B cell (primary cell): ENCODE measurements around the gene CDC73. TPM values are rescaled to one million over a fixed set of nuclear protein-coding genes. Genes with fewer than 3 reads are reported as not detected.

Experiments used
- ATAC-seq: fragments of 200-7000 bp; cut with Tn5 transposase; one replicate; pipeline ENCODE4 v1.10.0; 2021; ENCODE audit warnings: low read depth, mild to moderate bottlenecking, moderate number of reproducible peaks, moderate library complexity
- CTCF ChIA-PET: fragments of 350-600 bp; sonication (Branson Sonifier 250); formaldehyde crosslinking; loops from one replicate; lab custom pipeline; 2021; ENCODE audit warnings: antibody characterized with exemption, inconsistent platforms; lab: Charles Lee
- POLR2A ChIA-PET: fragments of 350-600 bp; sonication (Branson Sonifier 250); formaldehyde crosslinking; loops from one replicate; lab custom pipeline; 2021; ENCODE audit warnings: antibody characterized with exemption; lab: Charles Lee
- DNase-seq: peaks from one replicate; pipeline ENCODE4 v3.0.0; 2013
- H2AFZ ChIP-seq: 2 replicates; pipeline ENCODE4 v1.6.1; 2012; ENCODE audit warnings: mild to moderate bottlenecking, low read depth, low read length; ENCODE audit not compliant: insufficient read depth, poor library complexity, severe bottlenecking
- H3K27ac ChIP-seq, 2 donors: 1 replicate in 1 of 2; 2 replicates in 1 of 2; pipeline ENCODE4 v1.5.1; 2012 to 2013; ENCODE audit warnings: low read length in 2 of 2, mild to moderate bottlenecking in 2 of 2, moderate library complexity in 1 of 2
- H3K27me3 ChIP-seq, 4 experiments: fragments of 200-600 bp in 1 of 4; sonication (generic) in 1 of 4; replicated peaks in 1 of 4; 1 replicate in 2 of 4; 2 replicates in 2 of 4; pipeline versions ENCODE4 v1.6.1 to v1.7.0; 2013 to 2016; ENCODE audit warnings: low read length in 3 of 4, mild to moderate bottlenecking in 2 of 4, mixed read lengths in 1 of 4, moderate library complexity in 1 of 4; ENCODE audit not compliant: insufficient read depth in 4 of 4, control insufficient read depth in 3 of 4; ENCODE audit errors: control extremely low read depth in 1 of 4
- H3K36me3 ChIP-seq, 2 experiments: replicated peaks in 1 of 2; 1 replicate in 1 of 2; 2 replicates in 1 of 2; pipeline versions ENCODE4 v1.6.1 to v1.7.1; 2013; ENCODE audit warnings: low read length in 1 of 2; ENCODE audit not compliant: insufficient read depth in 2 of 2, control insufficient read depth in 1 of 2; ENCODE audit errors: control extremely low read depth in 1 of 2, extremely low read depth in 1 of 2
- H3K4me1 ChIP-seq, 2 donors: fragments of 200-600 bp in 1 of 2; sonication (generic) in 1 of 2; 1 replicate in 1 of 2; 2 replicates in 1 of 2; pipeline versions ENCODE4 v1.5.1 to v1.6.1; 2013 to 2017; ENCODE audit warnings: low read length in 2 of 2; ENCODE audit not compliant: control insufficient read depth in 2 of 2, insufficient read depth in 2 of 2
- H3K4me2 ChIP-seq: replicated peaks from 2 replicates; pipeline ENCODE3; 2012; ENCODE audit warnings: mild to moderate bottlenecking, low read depth, low read length; ENCODE audit not compliant: poor library complexity, severe bottlenecking
- H3K4me3 ChIP-seq, 5 experiments: fragments of 200-600 bp in 1 of 5; sonication (generic) in 1 of 5; 1 replicate in 3 of 5; 2 replicates in 2 of 5; pipeline versions ENCODE4 v1.5.1 to v1.7.0; 2011 to 2016; ENCODE audit warnings: low read length in 4 of 5, mild to moderate bottlenecking in 4 of 5, low read depth in 2 of 5, control low read depth in 1 of 5, moderate library complexity in 1 of 5; ENCODE audit not compliant: insufficient read depth in 1 of 5; ENCODE audit errors: control extremely low read depth in 1 of 5, extremely low read depth in 1 of 5
- H3K79me2 ChIP-seq: fragments of 200-600 bp; sonication (generic); one replicate; pipeline ENCODE4 v1.6.0; 2016; ENCODE audit warnings: low read length; ENCODE audit not compliant: control insufficient read depth, insufficient read depth
- H3K9ac ChIP-seq: fragments of 200-600 bp; sonication (generic); 2 replicates; pipeline ENCODE4 v1.6.1; 2017; ENCODE audit warnings: mild to moderate bottlenecking, low read length, moderate library complexity
- H3K9me3 ChIP-seq, 3 donors: one replicate each; pipeline versions ENCODE4 v1.6.1 to v1.7.1; 2013; ENCODE audit warnings: low read length in 2 of 3; ENCODE audit not compliant: control insufficient read depth in 2 of 3, insufficient read depth in 1 of 3; ENCODE audit errors: control extremely low read depth in 1 of 3
- H4K20me1 ChIP-seq: 2 replicates; pipeline ENCODE4 v1.6.0; 2012; ENCODE audit warnings: mild to moderate bottlenecking, low read length; ENCODE audit not compliant: insufficient read depth, control insufficient read depth, poor library complexity, severe bottlenecking
- H3K27ac Mint-ChIP-seq: one replicate; pipeline ENCODE4 v1.8.0; 2021; ENCODE audit warnings: mixed read lengths
- H3K27me3 Mint-ChIP-seq: one replicate; pipeline ENCODE4 v1.8.0; 2021; ENCODE audit warnings: mixed read lengths
- H3K4me1 Mint-ChIP-seq: one replicate; pipeline ENCODE4 v1.8.0; 2021; ENCODE audit warnings: mixed read lengths
- H3K4me3 Mint-ChIP-seq: one replicate; pipeline ENCODE4 v1.8.0; 2021; ENCODE audit warnings: mixed read lengths
- H3K9me3 Mint-ChIP-seq: one replicate; pipeline ENCODE4 v1.8.0; 2022; ENCODE audit warnings: mixed read lengths; ENCODE audit not compliant: insufficient read depth
- CTCF ChIP-seq: fragments of 200-600 bp; IDR thresholded peaks from one replicate; pipeline ENCODE4 v1.8.0; 2022; ENCODE audit warnings: antibody characterized with exemption, mild to moderate bottlenecking
- EZH2 ChIP-seq: IDR thresholded peaks from 2 replicates; pipeline ENCODE4 v1.6.1; 2012; ENCODE audit warnings: borderline replicate concordance, low read depth, mild to moderate bottlenecking, moderate library complexity, low read length; ENCODE audit not compliant: insufficient read depth, poor library complexity, severe bottlenecking
- WGBS: methylation state at CpG from one replicate; pipeline ENCODE4 v1.1.5; 2013; ENCODE audit warnings: missing lambda C conversion rate; ENCODE audit not compliant: insufficient coverage; 5-methylcytosine and 5-hydroxymethylcytosine counted together
- intact Hi-C: fragments of 100-400 bp; cut with micrococcal nuclease; formaldehyde crosslinking; loops from one replicate; pipeline ENCODE4 v1.10.0; 2022
- polyA plus RNA-seq: library from polyadenylated mRNA; depleted of rRNA; stranded (reverse); fragments of >200 nt; gene quantifications from 2 replicates; pipeline ENCODE4 v1.2.3, GENCODE V29; 2012
- total RNA-seq, 2 donors: library from RNA; stranded (reverse); fragments of 120-200 nt in 1 of 2; gene quantifications; 1 replicate in 1 of 2; 2 replicates in 1 of 2; pipeline versions ENCODE4 v1.2.3 to v1.2.4, GENCODE V29; 2013 to 2022

The CDC73 gene
- total and polyA plus RNA-seq, 2 donors (not counting 1 experiment from before 2014, with no cell fraction given), result 6.1 to 71.7 TPM

- CTCF ChIA-PET, result no interaction called here
These were observed 97.6 kb downstream of the CDC73 start for GRCh38 chr1:193219391-193219790.

DNA sequence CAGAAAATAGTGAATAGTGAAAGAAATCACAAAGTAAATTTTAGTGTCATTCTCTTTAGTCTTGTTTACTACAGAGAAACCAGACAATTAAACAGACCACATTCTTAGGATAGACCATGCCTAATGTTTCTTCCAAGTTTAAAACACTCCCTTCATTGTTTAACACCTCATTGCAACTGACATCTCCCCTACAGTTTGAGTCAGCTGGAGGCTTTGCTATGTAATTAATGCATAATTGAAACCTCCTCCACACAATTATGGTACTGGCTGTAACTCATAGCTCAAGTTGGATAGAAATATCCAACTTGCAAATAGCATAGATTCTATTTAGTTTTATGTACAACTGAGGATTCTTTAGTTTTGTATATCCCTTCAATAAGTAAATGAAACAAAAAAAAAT lies 99.8 kb downstream of the CDC73 start:
- TF ChIP-seq CTCF (no peak), EZH2 (no peak)
- peaks cover 9% of the 10 kb centered on the region for H3K79me2 ChIP-seq
- H3K27ac Mint-ChIP-seq, result no peak overlapping the region
- H3K4me1 ChIP-seq, result no peaks in the 10 kb centered on the region
- peaks cover 0 to 26% of the 10 kb centered on the region in 2 experiments for H3K36me3 ChIP-seq
- no peaks in the 10 kb centered on the region for H4K20me1 ChIP-seq
- ChIA-PET CTCF (no interaction called here), POLR2A (no interaction called here)
- no peak overlapping the region for H2AFZ ChIP-seq
- ATAC-seq (no peak), DNase-seq (no peak)
- H3K9ac ChIP-seq, result no peak overlapping the region
- peaks cover 0 to 4% (median 0%) of the 10 kb centered on the region in 3 donors for H3K9me3 ChIP-seq
- H3K4me3 Mint-ChIP-seq, result no peak overlapping the region
- no peaks in the 10 kb centered on the region for H3K27me3 Mint-ChIP-seq
- H3K4me2 ChIP-seq, result no peak overlapping the region
- no peaks in the 10 kb centered on the region for H3K9me3 Mint-ChIP-seq
- no peak overlapping the region for H3K27ac ChIP-seq
- H3K4me3 ChIP-seq, result no peak overlapping the region
- intact Hi-C loops, result no loop called here
- no peaks in the 10 kb centered on the region for H3K27me3 ChIP-seq
- no peaks in the 10 kb centered on the region for H3K4me1 Mint-ChIP-seq

More at GRCh38 chr1:193219391-193219790, 97.6 kb downstream of the CDC73 start:
- no peaks in the 10 kb centered on the region for H3K9me3 Mint-ChIP-seq
- H3K4me3 Mint-ChIP-seq, result no peak overlapping the region
- no peak for TF ChIP-seq EZH2
- no peak for TF ChIP-seq CTCF
- H3K79me2 ChIP-seq, result peaks cover 3% of the 10 kb centered on the region
- no peaks in the 10 kb centered on the region for H3K27me3 ChIP-seq
- no peaks in the 10 kb centered on the region for H3K27me3 Mint-ChIP-seq
- no peaks in the 10 kb centered on the region for H3K4me1 Mint-ChIP-seq
- intact Hi-C loops, result no loop called here
- peaks cover 0 to 4% (median 0%) of the 10 kb centered on the region in 3 donors for H3K9me3 ChIP-seq
- no peak overlapping the region for H3K4me2 ChIP-seq
- WGBS, result no CpG with 5 or more reads among the region's 4 CpGs
- no peak overlapping the region for H3K27ac ChIP-seq
- peaks cover 4 to 27% of the 10 kb centered on the region in 2 experiments for H3K36me3 ChIP-seq
- no peaks in the 10 kb centered on the region for H4K20me1 ChIP-seq
- DNase-seq (no peak), ATAC-seq (no peak)
- H3K9ac ChIP-seq, result no peak overlapping the region
- no peak overlapping the region for H3K27ac Mint-ChIP-seq
- POLR2A ChIA-PET, result no interaction called here
- H3K4me1 ChIP-seq, result no peaks in the 10 kb centered on the region
- H3K4me3 ChIP-seq, result no peak overlapping the region
- no peak overlapping the region for H2AFZ ChIP-seq
